K562 (cell line): ENCODE measurements around the gene TRPC4AP.

Source experiments
- CEBPB ChIP-seq: fragments of 450-650 bp; IDR thresholded peaks from 2 replicates; pipeline ENCODE4 v1.6.1; 2016; ENCODE audit warnings: missing genetic modification characterization, missing compliant biosample characterization
- EZH2 ChIP-seq: IDR thresholded peaks from 2 replicates; pipeline ENCODE4 v1.6.1; 2012; ENCODE audit warnings: low read depth, mild to moderate bottlenecking, inconsistent platforms, low read length, borderline replicate concordance
- HMGN3 ChIP-seq: IDR thresholded peaks from 2 replicates; pipeline ENCODE4 v1.6.1; 2011; ENCODE audit warnings: borderline replicate concordance, low read depth, mild to moderate bottlenecking, mixed read lengths, low read length; ENCODE audit not compliant: insufficient read length; ENCODE audit errors: extremely low read depth
- RFX5 ChIP-seq: IDR thresholded peaks from 2 replicates; pipeline ENCODE4 v1.6.1; 2011; ENCODE audit warnings: low read depth, mild to moderate bottlenecking, improper control_type of control experiment, low read length

DNA sequence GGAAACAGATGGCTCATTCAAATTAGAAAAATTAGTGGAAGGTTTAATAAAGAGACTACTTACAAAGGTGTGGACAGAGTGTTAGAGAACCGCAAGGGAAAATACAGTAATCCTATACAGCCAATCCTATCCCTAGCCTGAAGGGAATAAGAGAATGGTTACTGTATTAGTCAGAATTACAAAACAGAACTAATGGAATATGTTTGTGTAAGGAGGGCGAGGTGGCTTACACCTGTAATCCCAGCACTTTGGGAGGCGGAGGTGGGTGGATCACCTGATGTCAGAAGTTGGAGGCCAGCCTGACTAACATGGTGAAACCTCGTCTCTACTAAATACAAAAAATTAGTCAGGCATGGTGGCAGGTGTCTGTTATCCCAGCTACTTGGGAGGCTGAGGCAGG lies 16.3 kb upstream of the TRPC4AP start:
- TF ChIP-seq HMGN3 = no peak
- TF ChIP-seq CEBPB = no peak
- TF ChIP-seq RFX5 = no peak
- TF ChIP-seq EZH2 = no peak
